ENCODE measurements around the gene AGK.
"Not testable (repeated sequence)": the region's sequence is repeated elsewhere in the genome, so short reads cannot be mapped to it uniquely, and the experiment has no call there.

The AGK gene

GRCh38 chr7:141571059-141571458 lies 19.8 kb downstream of the AGK start:
- Histone ChIP-seq H3K9me3 (ENCODE audit: control insufficient read depth, insufficient read depth, low read length) (peaks cover 13% of the 10 kb centered on the region), H3K27ac (ENCODE audit: low read depth, low read length) (no peak overlapping the region), H3K36me3 (ENCODE audit: control insufficient read depth, insufficient read depth, low read length) (peaks cover 29% of the 10 kb centered on the region; the same call in 1 of the 2 replicates), H3K4me1 (ENCODE audit: control insufficient read depth, insufficient read depth, low read length) (no peaks in the 10 kb centered on the region), H3K4me3 (ENCODE audit: low read depth, low read length) (no peak overlapping the region), H3K27me3 (ENCODE audit: control insufficient read depth, insufficient read depth, low read length) (no peaks in the 10 kb centered on the region), H3K9ac (ENCODE audit: low read depth, low read length) (no peak overlapping the region)

- Histone ChIP-seq H3K4me3 (ENCODE audit: low read depth, low read length) (no peak overlapping the region), H3K4me1 (ENCODE audit: control insufficient read depth, insufficient read depth, low read length) (0 out of 2 replicates have a peak, but pooled peaks cover 3% of the 10 kb centered on the region), H3K36me3 (ENCODE audit: control insufficient read depth, insufficient read depth, low read length) (peaks cover 23% of the 10 kb centered on the region), H3K27me3 (ENCODE audit: control insufficient read depth, insufficient read depth, low read length) (no peaks in the 10 kb centered on the region), H3K9me3 (ENCODE audit: control insufficient read depth, insufficient read depth, low read length) (peaks cover 17% of the 10 kb centered on the region), H3K9ac (ENCODE audit: low read depth, low read length) (no peak overlapping the region), H3K27ac (ENCODE audit: low read depth, low read length) (no peak overlapping the region)
Observed at GRCh38 chr7:141572175-141572574, 21.0 kb downstream of the AGK start.

- H3K27ac ChIP-seq (ENCODE audit: low read depth, low read length) = no peak overlapping the region
- peaks cover 18% of the 10 kb centered on the region for H3K36me3 ChIP-seq (ENCODE audit: control insufficient read depth, insufficient read depth, low read length)
- H3K9ac ChIP-seq (ENCODE audit: low read depth, low read length) = no peak overlapping the region
- H3K9me3 ChIP-seq (ENCODE audit: control insufficient read depth, insufficient read depth, low read length) = peaks cover 17% of the 10 kb centered on the region
- 0 out of 2 replicates have a peak, but pooled peaks cover 5% of the 10 kb centered on the region for H3K4me1 ChIP-seq (ENCODE audit: control insufficient read depth, insufficient read depth, low read length)
- no peaks in the 10 kb centered on the region for H3K27me3 ChIP-seq (ENCODE audit: control insufficient read depth, insufficient read depth, low read length)
- no peak overlapping the region for H3K4me3 ChIP-seq (ENCODE audit: low read depth, low read length)
Observed at GRCh38 chr7:141573511-141573910, 22.3 kb downstream of the AGK start.

GRCh38 chr7:141575164-141575563 lies 24.0 kb downstream of the AGK start:
- peaks cover 18% of the 10 kb centered on the region for H3K36me3 ChIP-seq (ENCODE audit: control insufficient read depth, insufficient read depth, low read length)
- no peaks in the 10 kb centered on the region for H3K27me3 ChIP-seq (ENCODE audit: control insufficient read depth, insufficient read depth, low read length)
- peaks cover 17% of the 10 kb centered on the region for H3K9me3 ChIP-seq (ENCODE audit: control insufficient read depth, insufficient read depth, low read length)
- no peak overlapping the region for H3K9ac ChIP-seq (ENCODE audit: low read depth, low read length)
- H3K4me3 ChIP-seq (ENCODE audit: low read depth, low read length) = no peak overlapping the region
- no peak overlapping the region for H3K27ac ChIP-seq (ENCODE audit: low read depth, low read length)
- H3K4me1 ChIP-seq (ENCODE audit: control insufficient read depth, insufficient read depth, low read length) = 0 out of 2 replicates have a peak, but pooled peaks cover 5% of the 10 kb centered on the region

- Histone ChIP-seq H3K27me3 (ENCODE audit: control insufficient read depth, insufficient read depth, low read length) (no peaks in the 10 kb centered on the region), H3K36me3 (ENCODE audit: control insufficient read depth, insufficient read depth, low read length) (peaks cover 18% of the 10 kb centered on the region), H3K4me3 (ENCODE audit: low read depth, low read length) (no peak overlapping the region), H3K27ac (ENCODE audit: low read depth, low read length) (no peak overlapping the region), H3K9me3 (ENCODE audit: control insufficient read depth, insufficient read depth, low read length) (peaks cover 17% of the 10 kb centered on the region), H3K9ac (ENCODE audit: low read depth, low read length) (no peak overlapping the region), H3K4me1 (ENCODE audit: control insufficient read depth, insufficient read depth, low read length) (0 out of 2 replicates have a peak, but pooled peaks cover 5% of the 10 kb centered on the region)
Observed at GRCh38 chr7:141575654-141576448, 24.6 kb downstream of the AGK start.

- no peak overlapping the region for H3K9ac ChIP-seq (ENCODE audit: low read depth, low read length)
- peaks cover 17% of the 10 kb centered on the region for H3K9me3 ChIP-seq (ENCODE audit: control insufficient read depth, insufficient read depth, low read length)
- peak overlapping the region; percentile 46 for H3K27ac ChIP-seq (ENCODE audit: low read depth, low read length)
- H3K4me3 ChIP-seq (ENCODE audit: low read depth, low read length) = no peak overlapping the region
- H3K27me3 ChIP-seq (ENCODE audit: control insufficient read depth, insufficient read depth, low read length) = no peaks in the 10 kb centered on the region
- peaks cover 21% of the 10 kb centered on the region for H3K36me3 ChIP-seq (ENCODE audit: control insufficient read depth, insufficient read depth, low read length)
- 0 out of 2 replicates have a peak, but pooled peaks cover 5% of the 10 kb centered on the region for H3K4me1 ChIP-seq (ENCODE audit: control insufficient read depth, insufficient read depth, low read length)
Observed at GRCh38 chr7:141577043-141577839, 26.0 kb downstream of the AGK start.

GRCh38 chr7:141579953-141580352 lies 28.7 kb downstream of the AGK start:
- Histone ChIP-seq H3K9me3 (ENCODE audit: control insufficient read depth, insufficient read depth, low read length) (peaks cover 19% of the 10 kb centered on the region), H3K36me3 (ENCODE audit: control insufficient read depth, insufficient read depth, low read length) (peaks cover 16% of the 10 kb centered on the region), H3K4me1 (ENCODE audit: control insufficient read depth, insufficient read depth, low read length) (peaks cover 13% of the 10 kb centered on the region)
- H3K27me3 ChIP-seq (ENCODE audit: control insufficient read depth, insufficient read depth, low read length); H3K9ac ChIP-seq (ENCODE audit: low read depth, low read length); H3K4me3 ChIP-seq (ENCODE audit: low read depth, low read length); H3K27ac ChIP-seq (ENCODE audit: low read depth, low read length): not testable (repeated sequence)

GRCh38 chr7:141582063-141582462 lies 30.9 kb downstream of the AGK start:
- H3K27ac ChIP-seq (ENCODE audit: low read depth, low read length); H3K9ac ChIP-seq (ENCODE audit: low read depth, low read length); H3K36me3 ChIP-seq (ENCODE audit: control insufficient read depth, insufficient read depth, low read length); H3K27me3 ChIP-seq (ENCODE audit: control insufficient read depth, insufficient read depth, low read length); H3K4me3 ChIP-seq (ENCODE audit: low read depth, low read length); H3K9me3 ChIP-seq (ENCODE audit: control insufficient read depth, insufficient read depth, low read length): not testable (repeated sequence)
- peaks cover 31% of the 10 kb centered on the region for H3K4me1 ChIP-seq (ENCODE audit: control insufficient read depth, insufficient read depth, low read length)

GRCh38 chr7:141584935-141585334 lies 33.7 kb downstream of the AGK start:
- Histone ChIP-seq H3K36me3 (ENCODE audit: control insufficient read depth, insufficient read depth, low read length) (0 out of 2 replicates have a peak, but pooled peaks cover 5% of the 10 kb centered on the region), H3K4me1 (ENCODE audit: control insufficient read depth, insufficient read depth, low read length) (peaks cover 34% of the 10 kb centered on the region), H3K9ac (ENCODE audit: low read depth, low read length) (peak overlapping the region; percentile 54), H3K9me3 (ENCODE audit: control insufficient read depth, insufficient read depth, low read length) (peaks cover 5% of the 10 kb centered on the region), H3K27me3 (ENCODE audit: control insufficient read depth, insufficient read depth, low read length) (no peaks in the 10 kb centered on the region), H3K27ac (ENCODE audit: low read depth, low read length) (peak overlapping the region; percentile 96), H3K4me3 (ENCODE audit: low read depth, low read length) (peak overlapping the region; percentile 39)

- Histone ChIP-seq H3K4me3 (ENCODE audit: low read depth, low read length) (peak overlapping the region; percentile 39), H3K9me3 (ENCODE audit: control insufficient read depth, insufficient read depth, low read length) (peaks cover 5% of the 10 kb centered on the region), H3K27me3 (ENCODE audit: control insufficient read depth, insufficient read depth, low read length) (no peaks in the 10 kb centered on the region), H3K27ac (ENCODE audit: low read depth, low read length) (peak overlapping the region; percentile 96), H3K4me1 (ENCODE audit: control insufficient read depth, insufficient read depth, low read length) (peaks cover 39% of the 10 kb centered on the region), H3K9ac (ENCODE audit: low read depth, low read length) (peak overlapping the region; percentile 40), H3K36me3 (ENCODE audit: control insufficient read depth, insufficient read depth, low read length) (0 out of 2 replicates have a peak, but pooled peaks cover 5% of the 10 kb centered on the region)
Observed at GRCh38 chr7:141585592-141586510, 34.6 kb downstream of the AGK start.

Measured in HUES48 (cell line).